Measurements from ENCODE around the gene SERPINA4. TPM values are rescaled to one million over a fixed set of nuclear protein-coding genes. Genes with fewer than 3 reads are reported as not detected.

SERPINA4 gene
- total and polyA plus RNA-seq, 2 of the 13 experiments (the other 11 are each of a cell fraction or from before 2014, with no cell fraction given) = 39.1 to 57.8 TPM

GRCh38 chr14:94593749-94594431, 32.6 kb downstream of the SERPINA4 start (continued):
- TF ChIP-seq, protein P1, sequence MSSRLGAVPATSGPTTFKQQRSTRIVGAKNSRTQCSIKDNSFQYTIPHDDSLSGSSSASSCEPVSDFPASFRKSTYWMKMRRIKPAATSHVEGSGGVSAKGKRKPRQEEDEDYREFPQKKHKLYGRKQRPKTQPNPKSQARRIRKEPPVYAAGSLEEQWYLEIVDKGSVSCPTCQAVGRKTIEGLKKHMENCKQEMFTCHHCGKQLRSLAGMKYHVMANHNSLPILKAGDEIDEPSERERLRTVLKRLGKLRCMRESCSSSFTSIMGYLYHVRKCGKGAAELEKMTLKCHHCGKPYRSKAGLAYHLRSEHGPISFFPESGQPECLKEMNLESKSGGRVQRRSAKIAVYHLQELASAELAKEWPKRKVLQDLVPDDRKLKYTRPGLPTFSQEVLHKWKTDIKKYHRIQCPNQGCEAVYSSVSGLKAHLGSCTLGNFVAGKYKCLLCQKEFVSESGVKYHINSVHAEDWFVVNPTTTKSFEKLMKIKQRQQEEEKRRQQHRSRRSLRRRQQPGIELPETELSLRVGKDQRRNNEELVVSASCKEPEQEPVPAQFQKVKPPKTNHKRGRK (CRISPR knock-in tag; IDR thresholded peaks at IDR 0.05) = peak; percentile 12; the same call in 1 of the 2 replicates
- TF ChIP-seq CBX2 (IDR thresholded peaks at IDR 0.05; ENCODE audit: low read depth, low read length) = no peak
- TF ChIP-seq CBX2 (CRISPR knock-in tag; IDR thresholded peaks at IDR 0.05; ENCODE audit: low read depth) = no peak
- peak; percentile 100 for TF ChIP-seq NR2F6 (IDR thresholded peaks at IDR 0.05)
- peak; percentile 99 for TF ChIP-seq NR2F6 (CRISPR knock-in tag; IDR thresholded peaks at IDR 0.05)
- TF ChIP-seq, protein P2, sequence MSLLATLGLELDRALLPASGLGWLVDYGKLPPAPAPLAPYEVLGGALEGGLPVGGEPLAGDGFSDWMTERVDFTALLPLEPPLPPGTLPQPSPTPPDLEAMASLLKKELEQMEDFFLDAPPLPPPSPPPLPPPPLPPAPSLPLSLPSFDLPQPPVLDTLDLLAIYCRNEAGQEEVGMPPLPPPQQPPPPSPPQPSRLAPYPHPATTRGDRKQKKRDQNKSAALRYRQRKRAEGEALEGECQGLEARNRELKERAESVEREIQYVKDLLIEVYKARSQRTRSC (CRISPR knock-in tag; IDR thresholded peaks at IDR 0.05; ENCODE audit: low read depth) = peak; percentile 70; the same call in 1 of the 2 replicates
- peak; percentile 98 to 100 for TF ChIP-seq NR2F1 (CRISPR knock-in tag; IDR thresholded peaks at IDR 0.05)
- peak; percentile 100 for TF ChIP-seq NCOA2 (CRISPR knock-in tag; IDR thresholded peaks at IDR 0.05)
- TF ChIP-seq ZFYVE20 (CRISPR knock-in tag; IDR thresholded peaks at IDR 0.05; ENCODE audit: borderline replicate concordance, low read depth) = no peak
- peak; percentile 26; the same call in 1 of the 2 replicates for TF ChIP-seq KDM5B (CRISPR knock-in tag; IDR thresholded peaks at IDR 0.05; ENCODE audit: borderline replicate concordance)
- peak; percentile 98 for TF ChIP-seq MTA1 (CRISPR knock-in tag; IDR thresholded peaks at IDR 0.05; ENCODE audit: borderline replicate concordance)
- TF ChIP-seq RFX3 (CRISPR knock-in tag; IDR thresholded peaks at IDR 0.05) = peak; percentile 29; the same call in 1 of the 2 replicates
- TF ChIP-seq FOXA3 (CRISPR knock-in tag; IDR thresholded peaks at IDR 0.05) = peak; percentile 99
- peak; percentile 100 for TF ChIP-seq TBL1XR1 (IDR thresholded peaks at IDR 0.05; ENCODE audit: borderline replicate concordance, low read length, partially characterized antibody)
- TF ChIP-seq STAT6 (CRISPR knock-in tag; IDR thresholded peaks at IDR 0.05; ENCODE audit: borderline replicate concordance) = peak; percentile 96
- TF ChIP-seq YY1 (IDR thresholded peaks at IDR 0.05; ENCODE audit: insufficient read depth, insufficient replicate concordance, low read depth, low read length) = peak; percentile 76
- no peak for TF ChIP-seq RARG (CRISPR knock-in tag; IDR thresholded peaks at IDR 0.05; ENCODE audit: low read depth)
- TF ChIP-seq POGZ (CRISPR knock-in tag; IDR thresholded peaks at IDR 0.05) = peak; percentile 88
- TF ChIP-seq CCAR2 (optimal IDR thresholded peaks at IDR 0.05; ENCODE audit: low read depth, low read length) = peak; percentile 91
- TF ChIP-seq ZNF24 (IDR thresholded peaks at IDR 0.05) = peak; percentile 86
- peak; percentile 89 for TF ChIP-seq CBFB (CRISPR knock-in tag; IDR thresholded peaks at IDR 0.05)
- TF ChIP-seq PAWR (CRISPR knock-in tag; IDR thresholded peaks at IDR 0.05; ENCODE audit: borderline replicate concordance) = no peak
- TF ChIP-seq, protein P3, sequence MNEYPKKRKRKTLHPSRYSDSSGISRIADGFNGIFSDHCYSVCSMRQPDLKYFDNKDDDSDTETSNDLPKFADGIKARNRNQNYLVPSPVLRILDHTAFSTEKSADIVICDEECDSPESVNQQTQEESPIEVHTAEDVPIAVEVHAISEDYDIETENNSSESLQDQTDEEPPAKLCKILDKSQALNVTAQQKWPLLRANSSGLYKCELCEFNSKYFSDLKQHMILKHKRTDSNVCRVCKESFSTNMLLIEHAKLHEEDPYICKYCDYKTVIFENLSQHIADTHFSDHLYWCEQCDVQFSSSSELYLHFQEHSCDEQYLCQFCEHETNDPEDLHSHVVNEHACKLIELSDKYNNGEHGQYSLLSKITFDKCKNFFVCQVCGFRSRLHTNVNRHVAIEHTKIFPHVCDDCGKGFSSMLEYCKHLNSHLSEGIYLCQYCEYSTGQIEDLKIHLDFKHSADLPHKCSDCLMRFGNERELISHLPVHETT (CRISPR knock-in tag; conservative IDR thresholded peaks at IDR 0.05) = peak; percentile 74; the same call in 1 of the 2 replicates

All from HepG2 (cell line).